Neural cell (in vitro differentiated cells): ENCODE measurements around the gene STK10. TPM values are rescaled to one million over a fixed set of nuclear protein-coding genes. Genes with fewer than 3 reads are reported as not detected.

Experiments used
- H2AFZ ChIP-seq: fragments of 200-600, 300-800 bp; sonication (generic), shearing (Covaris generic); 2 replicates; pipeline ENCODE4 v1.6.0; 2014; ENCODE audit warnings: low read depth, mild to moderate bottlenecking, antibody characterized with exemption, low read length, moderate library complexity
- H3F3A ChIP-seq: fragments of 200-600 bp; shearing (Covaris generic); 2 replicates; pipeline ENCODE4 v1.6.1; 2016; ENCODE audit warnings: mild to moderate bottlenecking, moderate library complexity, mixed read lengths, antibody characterized with exemption, low read length; ENCODE audit not compliant: insufficient read depth, poor library complexity, severe bottlenecking
- H3K27ac ChIP-seq: fragments of 200-600, 300-800 bp; sonication (generic), shearing (Covaris generic); 2 replicates; pipeline ENCODE4 v1.5.1; 2014; ENCODE audit warnings: mild to moderate bottlenecking, low read length, moderate library complexity
- H3K27me3 ChIP-seq: fragments of 300-800, 200-600 bp; sonication (generic), shearing (Covaris generic); 2 replicates; pipeline ENCODE4 v1.6.0; 2014; ENCODE audit warnings: mild to moderate bottlenecking, low read depth, low read length, moderate library complexity; ENCODE audit not compliant: insufficient read depth
- H3K36me3 ChIP-seq: fragments of 300-800, 200-600 bp; sonication (generic), shearing (Covaris generic); 2 replicates; pipeline ENCODE4 v1.5.1; 2014; ENCODE audit warnings: mild to moderate bottlenecking, antibody characterized with exemption, low read length, moderate library complexity; ENCODE audit not compliant: insufficient read depth
- H3K4me2 ChIP-seq: fragments of 300-800, 200-600 bp; sonication (generic), shearing (Covaris generic); 2 replicates; pipeline ENCODE4 v1.6.0; 2014; ENCODE audit warnings: mild to moderate bottlenecking, low read length
- H3K4me3 ChIP-seq: fragments of 300-800, 200-600 bp; sonication (generic), shearing (Covaris generic); 2 replicates; pipeline ENCODE4 v1.5.1; 2014; ENCODE audit warnings: mild to moderate bottlenecking, low read length, moderate library complexity
- H3K79me2 ChIP-seq: fragments of 200-600 bp; shearing (Covaris generic); replicated peaks from 2 replicates; pipeline ENCODE4 v1.6.0; 2014; ENCODE audit warnings: mild to moderate bottlenecking, low read length, moderate library complexity; ENCODE audit not compliant: insufficient read depth
- H3K9ac ChIP-seq: fragments of 300-800, 200-600 bp; sonication (generic), shearing (Covaris generic); 2 replicates; pipeline ENCODE4 v1.6.1; 2016; ENCODE audit warnings: mild to moderate bottlenecking, low read length, mixed read lengths
- H3K9me2 ChIP-seq: fragments of 200-600 bp; shearing (Covaris generic); 2 replicates; pipeline ENCODE4 v1.6.1; 2016; ENCODE audit warnings: mild to moderate bottlenecking, low read length, mixed read lengths; ENCODE audit not compliant: insufficient read depth
- H3K9me3 ChIP-seq: fragments of 200-600, 300-800 bp; sonication (generic), shearing (Covaris generic); 2 replicates; pipeline ENCODE4 v1.6.1; 2016; ENCODE audit warnings: mild to moderate bottlenecking, mixed run types, low read length, moderate library complexity, mixed read lengths
- H4K20me1 ChIP-seq: fragments of 200-600 bp; shearing (Covaris generic); 2 replicates; pipeline ENCODE4 v1.6.1; 2016; ENCODE audit warnings: mild to moderate bottlenecking, mixed run types; ENCODE audit not compliant: insufficient read depth
- EP300 ChIP-seq: fragments of 450-650 bp; conservative IDR thresholded peaks from 2 replicates; pipeline ENCODE4 v1.6.1; 2014; ENCODE audit warnings: antibody characterized with exemption, mild to moderate bottlenecking, moderate library complexity; ENCODE audit not compliant: poor library complexity, severe bottlenecking
- EZH2 ChIP-seq: fragments of 200-600, 300-800 bp; shearing (Covaris generic), sonication (generic); IDR thresholded peaks from 2 replicates; pipeline ENCODE4 v1.6.1; 2014; ENCODE audit warnings: antibody characterized with exemption, low read length, borderline replicate concordance, mild to moderate bottlenecking; ENCODE audit not compliant: insufficient read depth, poor library complexity, severe bottlenecking
- MXI1 ChIP-seq: fragments of 450-650 bp; conservative IDR thresholded peaks from 2 replicates; pipeline ENCODE4 v1.6.1; 2014; ENCODE audit warnings: antibody characterized with exemption, mild to moderate bottlenecking; ENCODE audit not compliant: poor library complexity, severe bottlenecking
- POLR2AphosphoS5 ChIP-seq: IDR thresholded peaks from 2 replicates; pipeline ENCODE4 v1.6.1; 2012
- RAD21 ChIP-seq: fragments of 450-650 bp; conservative IDR thresholded peaks from 2 replicates; pipeline ENCODE4 v1.6.1; 2014; ENCODE audit warnings: antibody characterized with exemption, mild to moderate bottlenecking, moderate library complexity
- SMC3 ChIP-seq: fragments of 450-650 bp; conservative IDR thresholded peaks from 2 replicates; pipeline ENCODE4 v1.6.1; 2014; ENCODE audit warnings: antibody characterized with exemption, mild to moderate bottlenecking, moderate library complexity; ENCODE audit not compliant: poor library complexity
- TAF1 ChIP-seq: IDR thresholded peaks from 2 replicates; pipeline ENCODE4 v1.6.1; 2012; ENCODE audit warnings: low read depth
- polyA plus RNA-seq: library from polyadenylated mRNA; depleted of rRNA; stranded (reverse); fragments of >200 nt; gene quantifications from 2 replicates; pipeline ENCODE4 v1.2.3, GENCODE V29; 2014
- TF ChIP-seq, protein P1 (sequence below): fragments of 450-650 bp; IDR thresholded peaks from 2 replicates; pipeline ENCODE4 v1.5.1; 2014; ENCODE audit warnings: antibody characterized with exemption, mild to moderate bottlenecking, moderate library complexity; ENCODE audit not compliant: poor library complexity, severe bottlenecking
- TF ChIP-seq, protein P2 (sequence below): IDR thresholded peaks from 2 replicates; pipeline ENCODE4 v1.6.1; 2012; ENCODE audit warnings: borderline replicate concordance

Gene STK10
- polyA plus RNA-seq, 1 donor from 2014 or later = 8.2 TPM

GRCh38 chr5:172142709-172143215 is 45.3 kb downstream of the STK10 start:
- TF ChIP-seq TAF1 (no peak), EP300 (no peak), EZH2 (no peak), MXI1 (no peak), POLR2AphosphoS5 (no peak), SMC3 (no peak), RAD21 (no peak)
- TF ChIP-seq, protein P1, sequence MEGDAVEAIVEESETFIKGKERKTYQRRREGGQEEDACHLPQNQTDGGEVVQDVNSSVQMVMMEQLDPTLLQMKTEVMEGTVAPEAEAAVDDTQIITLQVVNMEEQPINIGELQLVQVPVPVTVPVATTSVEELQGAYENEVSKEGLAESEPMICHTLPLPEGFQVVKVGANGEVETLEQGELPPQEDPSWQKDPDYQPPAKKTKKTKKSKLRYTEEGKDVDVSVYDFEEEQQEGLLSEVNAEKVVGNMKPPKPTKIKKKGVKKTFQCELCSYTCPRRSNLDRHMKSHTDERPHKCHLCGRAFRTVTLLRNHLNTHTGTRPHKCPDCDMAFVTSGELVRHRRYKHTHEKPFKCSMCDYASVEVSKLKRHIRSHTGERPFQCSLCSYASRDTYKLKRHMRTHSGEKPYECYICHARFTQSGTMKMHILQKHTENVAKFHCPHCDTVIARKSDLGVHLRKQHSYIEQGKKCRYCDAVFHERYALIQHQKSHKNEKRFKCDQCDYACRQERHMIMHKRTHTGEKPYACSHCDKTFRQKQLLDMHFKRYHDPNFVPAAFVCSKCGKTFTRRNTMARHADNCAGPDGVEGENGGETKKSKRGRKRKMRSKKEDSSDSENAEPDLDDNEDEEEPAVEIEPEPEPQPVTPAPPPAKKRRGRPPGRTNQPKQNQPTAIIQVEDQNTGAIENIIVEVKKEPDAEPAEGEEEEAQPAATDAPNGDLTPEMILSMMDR = no peak
- H3F3A ChIP-seq = no peaks in the 10 kb centered on the region
- no peaks in the 10 kb centered on the region for H3K79me2 ChIP-seq
- H3K4me2 ChIP-seq = no peak overlapping the region
- no peak overlapping the region for H3K4me3 ChIP-seq
- no peaks in the 10 kb centered on the region for H4K20me1 ChIP-seq
- H2AFZ ChIP-seq = no peak overlapping the region
- H3K9me3 ChIP-seq = no peaks in the 10 kb centered on the region
- H3K9ac ChIP-seq = no peak overlapping the region
- no peaks in the 10 kb centered on the region for H3K27me3 ChIP-seq
- no peaks in the 10 kb centered on the region for H3K9me2 ChIP-seq
- no peak overlapping the region for H3K27ac ChIP-seq
- no peaks in the 10 kb centered on the region for H3K36me3 ChIP-seq

GRCh38 chr5:172141949-172142319 is 46.1 kb downstream of the STK10 start:
- no peaks in the 10 kb centered on the region for H3K79me2 ChIP-seq
- H4K20me1 ChIP-seq = no peaks in the 10 kb centered on the region
- H3K36me3 ChIP-seq = no peaks in the 10 kb centered on the region
- no peak overlapping the region for H3K4me3 ChIP-seq
- H3K9me3 ChIP-seq = no peaks in the 10 kb centered on the region
- H2AFZ ChIP-seq = no peak overlapping the region
- H3K4me2 ChIP-seq = no peak overlapping the region
- no peak overlapping the region for H3K9ac ChIP-seq
- no peak overlapping the region for H3K27ac ChIP-seq
- H3K9me2 ChIP-seq = no peaks in the 10 kb centered on the region
- no peaks in the 10 kb centered on the region for H3F3A ChIP-seq
- no peaks in the 10 kb centered on the region for H3K27me3 ChIP-seq
- no peak for TF ChIP-seq TAF1
- TF ChIP-seq, protein P1 = no peak
- no peak for TF ChIP-seq EZH2
- TF ChIP-seq SMC3 = no peak
- TF ChIP-seq, protein P2, sequence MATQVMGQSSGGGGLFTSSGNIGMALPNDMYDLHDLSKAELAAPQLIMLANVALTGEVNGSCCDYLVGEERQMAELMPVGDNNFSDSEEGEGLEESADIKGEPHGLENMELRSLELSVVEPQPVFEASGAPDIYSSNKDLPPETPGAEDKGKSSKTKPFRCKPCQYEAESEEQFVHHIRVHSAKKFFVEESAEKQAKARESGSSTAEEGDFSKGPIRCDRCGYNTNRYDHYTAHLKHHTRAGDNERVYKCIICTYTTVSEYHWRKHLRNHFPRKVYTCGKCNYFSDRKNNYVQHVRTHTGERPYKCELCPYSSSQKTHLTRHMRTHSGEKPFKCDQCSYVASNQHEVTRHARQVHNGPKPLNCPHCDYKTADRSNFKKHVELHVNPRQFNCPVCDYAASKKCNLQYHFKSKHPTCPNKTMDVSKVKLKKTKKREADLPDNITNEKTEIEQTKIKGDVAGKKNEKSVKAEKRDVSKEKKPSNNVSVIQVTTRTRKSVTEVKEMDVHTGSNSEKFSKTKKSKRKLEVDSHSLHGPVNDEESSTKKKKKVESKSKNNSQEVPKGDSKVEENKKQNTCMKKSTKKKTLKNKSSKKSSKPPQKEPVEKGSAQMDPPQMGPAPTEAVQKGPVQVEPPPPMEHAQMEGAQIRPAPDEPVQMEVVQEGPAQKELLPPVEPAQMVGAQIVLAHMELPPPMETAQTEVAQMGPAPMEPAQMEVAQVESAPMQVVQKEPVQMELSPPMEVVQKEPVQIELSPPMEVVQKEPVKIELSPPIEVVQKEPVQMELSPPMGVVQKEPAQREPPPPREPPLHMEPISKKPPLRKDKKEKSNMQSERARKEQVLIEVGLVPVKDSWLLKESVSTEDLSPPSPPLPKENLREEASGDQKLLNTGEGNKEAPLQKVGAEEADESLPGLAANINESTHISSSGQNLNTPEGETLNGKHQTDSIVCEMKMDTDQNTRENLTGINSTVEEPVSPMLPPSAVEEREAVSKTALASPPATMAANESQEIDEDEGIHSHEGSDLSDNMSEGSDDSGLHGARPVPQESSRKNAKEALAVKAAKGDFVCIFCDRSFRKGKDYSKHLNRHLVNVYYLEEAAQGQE = no peak
- no peak for TF ChIP-seq MXI1
- no peak for TF ChIP-seq POLR2AphosphoS5
- TF ChIP-seq EP300 = no peak
- TF ChIP-seq RAD21 = no peak
